Activated CD4-positive, alpha-beta T cell treated with anti-CD3 and anti-CD28 coated beads for 1 hour (primary cell): ENCODE results near the gene DPEP1.
"Not testable (repeated sequence)": the region's sequence is repeated elsewhere in the genome, so short reads cannot be mapped to it uniquely, and the experiment has no call there.

Source experiments
- DNase-seq: peaks from one replicate; pipeline ENCODE4 v3.0.0-alpha.2; 2020

Gene DPEP1

DNA sequence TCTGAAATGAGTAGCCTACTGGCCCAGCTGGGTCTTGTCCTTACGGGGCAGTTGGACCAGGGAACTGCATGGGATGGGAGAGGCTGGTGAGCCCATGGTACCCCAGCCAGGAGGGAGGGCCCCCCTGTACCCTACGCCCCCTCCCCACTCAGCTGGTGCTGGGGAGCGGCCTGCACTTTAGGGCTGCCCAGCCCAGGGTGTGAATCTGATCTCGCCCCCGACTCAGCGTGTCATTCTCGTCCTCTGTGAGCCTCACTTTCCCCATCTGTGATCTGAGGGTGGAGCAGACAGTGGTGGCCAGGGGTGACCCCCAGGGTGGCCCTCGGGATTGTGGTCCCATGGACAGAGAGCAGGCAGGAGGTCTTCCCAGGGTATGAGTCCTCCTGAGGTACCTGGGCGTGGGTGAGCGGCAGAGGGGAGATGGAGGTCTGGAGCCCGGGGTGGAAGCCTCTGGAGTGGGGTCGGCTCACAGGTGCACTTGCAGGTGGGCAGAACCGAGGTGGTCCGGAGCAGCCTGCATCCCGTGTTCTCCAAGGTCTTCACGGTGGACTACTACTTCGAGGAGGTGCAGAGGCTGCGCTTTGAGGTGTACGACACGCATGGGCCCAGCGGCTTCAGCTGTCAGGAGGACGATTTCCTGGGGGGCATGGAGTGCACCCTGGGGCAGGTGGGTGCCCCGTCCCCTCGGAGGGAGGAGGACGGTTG lies 36.2 kb upstream of the DPEP1 start:
- no peak for DNase-seq

DNA sequence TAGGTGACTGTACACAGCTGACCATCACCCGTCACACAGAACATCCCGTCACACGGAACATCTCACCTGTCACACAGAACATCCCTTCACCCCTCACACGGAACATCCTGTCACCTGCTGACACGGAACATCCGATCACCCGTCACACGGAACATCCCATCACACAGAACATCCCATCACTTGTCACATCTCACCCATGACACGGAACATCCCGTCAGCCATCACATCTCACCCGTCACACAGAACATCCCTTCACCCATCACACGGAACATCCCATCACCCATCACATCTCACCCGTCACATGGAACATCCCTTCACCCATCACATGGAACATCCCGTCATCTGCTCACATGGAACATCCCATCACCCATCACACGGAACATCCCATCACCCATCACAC lies 34.1 kb upstream of the DPEP1 start:
- DNase-seq, result no peak

DNA sequence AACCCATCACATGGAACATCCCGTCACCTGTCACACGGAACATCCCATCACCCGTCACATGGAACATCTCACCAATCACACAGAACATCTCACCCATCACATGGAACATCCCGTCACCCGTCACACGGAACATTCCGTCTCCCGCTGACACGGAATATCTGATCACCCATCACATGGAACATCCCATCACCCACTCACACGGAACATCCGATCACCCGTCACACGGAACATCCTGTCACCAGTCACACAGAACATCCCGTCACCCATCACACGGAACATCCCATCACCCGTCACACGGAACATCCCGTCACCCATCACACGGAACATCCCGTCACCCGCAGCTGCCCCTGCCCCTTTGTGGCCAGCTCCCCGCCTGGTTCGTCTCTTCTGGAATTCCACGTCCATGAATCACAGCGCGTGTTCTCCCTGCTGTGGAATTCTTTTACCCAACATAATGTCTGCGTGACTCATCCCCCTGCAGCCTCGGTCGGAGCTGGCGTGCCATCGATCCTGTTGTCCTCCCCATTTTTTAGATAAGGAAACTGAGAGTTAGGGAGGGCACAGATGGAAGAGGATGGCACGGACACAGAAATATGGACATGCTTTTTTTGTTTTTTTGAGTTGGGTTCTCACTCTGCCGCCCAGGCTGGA lies 32.3 kb upstream of the DPEP1 start:
- DNase-seq, result no peak

DNA sequence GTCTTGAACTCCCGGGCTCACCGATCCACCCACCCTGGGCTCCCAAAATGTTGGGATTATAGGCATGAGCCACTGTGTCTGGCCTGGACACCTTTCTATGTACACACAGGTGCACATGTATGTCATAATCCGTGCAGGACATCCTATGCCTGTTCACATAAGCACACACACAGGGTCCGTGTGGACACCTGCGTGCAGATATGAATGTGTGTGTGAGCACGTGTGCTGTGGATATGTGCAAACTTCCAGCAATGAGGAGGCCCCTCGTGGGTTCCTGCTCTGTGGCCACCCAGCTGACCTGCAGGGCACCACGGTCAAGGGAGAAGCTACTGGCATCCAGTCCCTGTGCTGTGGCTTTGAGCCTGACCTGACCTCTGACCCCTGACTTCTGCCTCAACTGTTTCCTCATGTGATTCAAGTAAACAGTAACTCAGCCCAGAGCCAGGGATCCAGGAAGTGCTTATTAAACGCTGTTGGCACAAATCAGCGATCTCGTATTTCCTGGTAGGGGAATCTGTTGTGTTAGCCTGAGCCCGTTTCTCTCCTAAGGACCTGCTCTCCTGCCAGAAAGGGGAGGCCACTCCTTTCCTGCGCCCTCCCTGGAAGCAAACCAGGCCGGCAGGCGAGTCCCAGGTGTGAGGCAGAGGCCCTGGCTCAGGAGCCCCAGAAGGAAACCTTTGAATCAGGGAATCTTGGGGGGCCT lies 31.4 kb upstream of the DPEP1 start:
- no peak for DNase-seq

DNA sequence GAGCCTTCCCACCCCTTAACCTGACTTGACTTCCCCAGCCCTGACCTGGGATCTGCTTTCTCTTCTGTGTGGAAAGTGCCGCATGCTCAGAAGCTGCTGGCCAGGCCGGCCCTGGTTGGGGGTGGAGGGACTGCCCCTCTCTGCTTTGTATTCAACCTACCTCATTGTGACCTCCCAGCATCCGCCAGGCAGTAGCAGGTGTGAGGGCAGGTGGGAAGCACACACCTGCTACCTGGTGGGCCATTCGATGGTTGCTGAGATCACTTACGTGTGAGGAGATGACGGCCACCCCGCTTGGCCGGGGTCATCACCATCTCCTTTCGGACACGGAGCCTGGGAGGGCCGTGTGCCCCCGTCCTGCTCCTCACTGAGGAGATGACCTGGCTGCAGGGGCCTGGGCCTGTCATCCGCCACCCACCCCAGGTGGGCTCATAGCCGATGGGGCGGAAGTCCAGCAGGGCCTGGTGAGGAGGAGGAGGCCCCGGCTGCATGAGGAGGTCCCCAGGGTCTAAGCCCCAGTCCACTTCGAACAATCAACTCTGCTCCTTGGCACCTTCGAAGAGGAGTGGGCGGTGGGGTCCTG lies 30.7 kb upstream of the DPEP1 start:
- no peak for DNase-seq

DNA sequence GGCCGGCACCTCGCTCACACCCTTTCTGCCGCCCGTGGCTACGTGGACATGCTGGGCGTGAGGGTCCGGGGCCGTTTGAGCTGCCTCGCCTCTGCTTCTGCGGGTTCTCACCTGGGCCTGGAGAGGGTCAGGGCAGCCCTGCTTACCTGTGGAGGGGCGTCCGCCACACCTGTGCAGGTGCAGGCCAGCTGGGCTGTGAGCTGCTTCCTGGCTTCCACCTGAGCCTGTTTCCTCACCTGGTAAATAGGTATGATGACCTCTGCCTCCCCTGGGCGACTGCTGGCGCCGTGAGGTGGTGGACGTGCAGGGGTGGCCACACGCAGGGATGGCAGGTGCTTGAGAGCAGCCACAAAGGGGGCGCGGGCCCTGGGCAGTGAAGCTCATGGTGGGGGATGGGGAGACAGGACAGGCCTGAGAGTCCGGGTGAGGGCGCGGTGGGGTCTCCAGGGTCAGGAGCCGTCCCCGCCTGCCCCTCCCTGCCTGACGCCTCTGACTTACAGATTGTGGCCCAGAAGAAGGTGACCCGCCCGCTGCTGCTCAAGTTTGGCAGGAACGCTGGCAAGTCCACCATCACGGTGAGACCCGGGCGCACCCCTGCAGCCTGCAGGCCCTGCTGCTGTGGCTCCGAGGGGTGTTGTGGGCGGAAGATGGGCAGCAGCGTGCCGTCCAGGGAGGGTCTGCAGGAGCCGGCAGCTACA lies 30.1 kb upstream of the DPEP1 start:
- DNase-seq, result no peak

DNA sequence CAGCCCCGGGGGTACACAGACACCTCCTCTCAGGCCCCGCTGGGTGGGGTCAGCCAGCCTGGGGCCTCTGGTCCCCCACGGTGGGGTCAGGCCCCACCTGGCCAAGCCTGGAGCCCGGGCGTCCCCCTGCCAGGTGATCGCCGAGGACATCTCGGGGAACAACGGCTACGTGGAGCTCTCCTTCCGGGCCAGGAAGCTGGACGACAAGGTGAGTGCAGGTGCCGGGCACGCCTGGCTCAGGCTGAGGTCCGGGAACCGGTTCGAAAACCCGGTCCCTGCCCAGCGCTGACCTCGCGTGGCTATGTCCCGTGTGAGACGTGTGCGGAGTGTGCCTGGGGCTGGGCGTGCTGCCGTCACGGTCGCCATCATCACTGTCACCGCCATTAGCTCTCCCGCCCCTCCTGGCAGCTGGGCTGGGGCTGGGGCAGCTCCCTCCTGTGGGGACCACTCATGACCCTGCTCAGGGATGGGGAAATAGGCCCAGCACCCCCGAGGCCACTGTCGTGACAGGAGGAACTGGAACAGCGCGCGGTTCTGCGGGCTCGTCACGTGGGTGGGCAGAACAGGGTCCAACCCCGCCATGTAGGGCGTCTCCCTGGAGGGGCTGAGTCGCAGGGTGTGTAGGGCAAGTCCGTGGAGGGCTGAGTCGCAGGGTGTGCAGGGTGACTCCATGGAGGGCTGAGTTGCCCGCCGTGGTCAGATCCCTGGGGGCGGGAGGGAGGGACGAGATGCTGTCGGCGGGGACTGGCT lies 29.4 kb upstream of the DPEP1 start:
- no peak for DNase-seq

DNA sequence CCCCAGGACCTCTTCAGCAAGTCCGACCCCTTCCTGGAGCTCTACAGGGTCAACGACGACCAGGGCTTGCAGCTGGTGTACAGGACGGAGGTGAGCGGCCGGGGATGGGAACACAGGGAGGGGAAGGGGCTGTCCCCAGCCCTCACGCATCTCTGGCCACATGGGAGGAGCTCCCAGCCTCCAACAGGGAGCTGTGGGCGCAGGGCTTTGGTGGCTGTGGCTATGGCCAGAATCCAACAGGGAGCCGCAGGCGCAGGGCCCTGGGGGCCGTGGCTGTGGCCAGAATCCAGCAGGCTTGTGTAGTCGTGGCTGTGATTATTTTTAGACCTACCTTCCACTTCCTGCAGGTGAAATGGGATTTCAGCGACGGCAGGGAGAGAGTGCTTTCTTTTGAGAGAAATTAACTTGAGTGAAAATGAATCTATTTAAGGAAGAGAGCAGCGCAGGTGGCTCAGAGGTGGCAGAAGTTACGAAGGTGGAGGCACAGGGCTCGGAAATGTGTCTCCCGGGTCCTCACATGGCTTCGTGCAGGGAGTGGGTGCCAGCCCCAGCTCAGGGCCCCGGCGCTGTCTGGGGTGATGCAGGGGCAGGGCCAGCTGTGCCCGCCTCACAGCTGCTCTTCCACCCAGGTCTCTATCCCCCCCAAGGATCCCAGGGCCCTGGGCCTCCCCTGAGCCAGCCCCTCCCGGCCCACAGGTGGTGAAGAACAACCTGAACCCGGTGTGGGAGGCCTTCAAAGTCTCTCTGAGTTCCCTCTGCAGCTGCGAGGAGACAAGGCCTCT lies 28.5 kb upstream of the DPEP1 start:
- no peak for DNase-seq

DNA sequence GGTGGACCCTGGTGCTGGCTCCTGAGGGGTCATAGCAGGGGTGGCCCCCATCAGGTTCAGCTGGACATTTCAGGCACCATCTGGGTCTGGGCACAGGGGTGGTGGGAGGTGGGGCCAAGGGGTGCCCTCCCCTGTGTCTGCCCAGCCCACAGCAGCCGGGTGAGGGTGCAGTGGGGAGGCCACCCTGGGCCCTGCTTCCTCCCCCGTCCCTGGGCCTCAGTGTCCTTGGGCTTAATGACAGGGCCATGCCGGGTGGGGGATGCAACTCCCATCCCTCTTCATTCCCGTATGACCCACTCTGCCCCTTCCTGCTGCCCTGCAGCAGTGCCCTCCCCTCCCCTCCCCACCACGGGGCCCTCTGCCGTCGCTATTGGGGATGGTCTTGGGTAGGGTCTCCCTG lies 27.2 kb upstream of the DPEP1 start:
- DNase-seq, result no peak

DNA sequence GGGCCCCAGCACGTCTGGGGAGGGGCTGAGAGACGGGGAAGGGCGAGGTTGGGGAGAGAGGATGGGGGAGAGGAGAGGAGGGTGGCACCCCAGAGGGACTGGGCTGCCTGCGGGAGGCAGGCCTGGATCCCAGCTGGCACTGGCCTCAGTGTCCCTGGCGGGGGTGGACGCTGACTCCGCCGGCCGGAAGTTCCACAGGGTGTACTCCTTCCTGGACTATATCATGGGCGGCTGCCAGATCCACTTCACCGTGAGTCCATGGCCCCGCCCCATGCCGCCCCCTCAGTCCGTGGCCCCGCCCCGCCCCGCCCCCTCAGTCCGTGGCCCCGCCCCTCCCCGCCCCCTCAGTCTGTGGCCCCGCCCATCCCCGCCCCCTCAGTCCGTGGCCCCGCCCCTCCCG lies 26.6 kb upstream of the DPEP1 start:
- no peak for DNase-seq

DNA sequence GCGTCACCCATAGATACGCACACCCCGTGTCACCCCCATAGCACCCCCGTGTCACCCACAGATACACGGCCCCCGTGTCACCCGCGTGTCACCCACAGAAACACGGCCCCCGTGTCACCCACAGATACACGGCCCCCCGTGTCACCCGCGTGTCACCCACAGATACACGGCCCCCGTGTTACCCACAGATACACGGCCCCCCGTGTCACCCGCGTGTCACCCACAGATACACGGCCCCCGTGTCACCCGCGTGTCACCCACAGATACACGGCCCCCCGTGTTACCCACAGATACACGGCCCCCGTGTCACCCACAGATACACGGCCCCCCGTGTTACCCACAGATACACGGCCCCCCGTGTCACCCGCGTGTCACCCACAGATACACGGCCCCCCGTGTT lies 25.8 kb upstream of the DPEP1 start:
- not testable (repeated sequence) for DNase-seq

DNA sequence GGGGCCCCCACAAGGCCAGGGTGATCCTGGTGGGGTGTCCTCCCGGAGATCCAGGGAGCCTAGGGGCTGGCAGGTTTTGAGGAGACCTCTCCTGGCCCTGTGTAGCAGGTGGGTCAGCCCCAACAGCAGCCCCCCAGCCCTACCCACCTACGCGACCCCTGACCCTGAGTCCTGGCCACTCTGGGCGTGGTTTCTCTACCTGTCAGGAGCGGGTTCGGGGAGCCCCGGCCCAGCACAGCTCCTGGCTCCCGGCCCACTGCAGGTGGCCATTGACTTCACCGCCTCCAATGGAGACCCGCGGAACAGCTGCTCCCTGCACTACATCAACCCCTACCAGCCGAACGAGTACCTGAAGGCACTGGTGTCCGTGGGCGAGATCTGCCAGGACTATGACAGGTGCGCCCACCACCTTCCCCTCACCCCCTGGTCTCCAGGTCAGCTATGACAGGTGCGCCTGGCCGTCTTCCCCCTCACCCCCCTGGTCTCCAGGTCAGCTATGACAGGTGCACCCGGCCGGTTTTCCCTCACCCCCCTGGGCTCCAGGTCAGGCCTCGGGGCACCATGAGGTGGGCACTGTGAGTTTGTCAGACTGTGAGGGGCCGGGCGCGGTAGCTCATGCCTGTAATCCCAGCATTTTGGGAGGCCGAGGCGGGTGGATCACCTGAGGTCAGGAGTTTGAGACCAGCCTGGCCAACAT lies 24.9 kb upstream of the DPEP1 start:
- no peak for DNase-seq

DNA sequence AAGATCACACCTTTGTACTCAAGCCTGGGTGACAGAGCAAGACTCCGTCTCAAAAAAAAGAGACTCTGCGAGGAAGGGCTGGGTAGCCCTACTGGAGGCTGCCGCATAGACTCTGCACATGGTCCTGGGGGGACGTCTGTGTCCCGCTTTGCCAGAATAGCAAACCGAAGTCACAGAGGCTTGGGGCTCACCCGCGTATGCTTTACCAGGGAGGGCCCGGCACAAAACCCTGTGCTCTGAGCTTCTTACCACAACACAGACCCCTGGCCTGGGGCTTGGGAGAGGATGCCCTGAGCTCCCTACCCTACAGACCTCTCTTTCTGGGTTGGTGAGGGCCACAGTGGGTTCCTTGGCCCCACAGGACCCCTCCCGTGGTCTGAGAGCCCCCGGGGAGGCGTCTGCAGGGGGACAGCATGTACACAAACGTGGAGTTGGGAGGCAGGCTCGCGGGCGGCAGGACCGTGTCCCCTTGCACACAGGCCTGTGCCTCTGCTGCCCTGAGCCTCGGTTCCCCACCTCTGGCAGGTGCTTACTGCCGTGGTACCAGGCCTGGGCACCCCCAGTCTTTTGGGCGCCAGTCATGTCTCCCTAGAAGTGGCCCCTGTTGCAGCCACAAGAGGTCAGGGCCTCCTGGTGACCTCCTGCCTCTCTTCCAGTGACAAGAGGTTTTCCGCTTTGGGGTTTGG lies 24.1 kb upstream of the DPEP1 start:
- no peak for DNase-seq

DNA sequence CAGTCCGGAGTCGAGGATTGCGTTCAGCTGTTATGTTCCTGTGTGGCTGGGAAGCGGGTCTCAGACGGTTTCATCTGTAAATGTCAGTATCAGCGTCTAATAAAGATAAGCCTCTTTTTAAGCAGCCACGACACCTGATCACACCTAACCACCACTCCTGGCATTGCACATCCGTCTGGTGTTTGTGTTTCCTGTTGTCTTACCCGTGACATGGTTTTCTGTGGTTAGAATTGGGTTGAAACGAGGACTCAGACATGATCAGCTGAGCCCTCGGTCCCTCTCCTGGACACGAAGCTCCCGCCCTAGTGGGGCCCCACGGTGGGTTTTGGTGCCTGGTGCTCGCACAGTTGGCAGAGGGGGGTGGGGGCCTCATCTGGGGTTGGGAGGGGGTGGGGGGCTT lies 19.6 kb upstream of the DPEP1 start:
- DNase-seq, result no peak

DNA sequence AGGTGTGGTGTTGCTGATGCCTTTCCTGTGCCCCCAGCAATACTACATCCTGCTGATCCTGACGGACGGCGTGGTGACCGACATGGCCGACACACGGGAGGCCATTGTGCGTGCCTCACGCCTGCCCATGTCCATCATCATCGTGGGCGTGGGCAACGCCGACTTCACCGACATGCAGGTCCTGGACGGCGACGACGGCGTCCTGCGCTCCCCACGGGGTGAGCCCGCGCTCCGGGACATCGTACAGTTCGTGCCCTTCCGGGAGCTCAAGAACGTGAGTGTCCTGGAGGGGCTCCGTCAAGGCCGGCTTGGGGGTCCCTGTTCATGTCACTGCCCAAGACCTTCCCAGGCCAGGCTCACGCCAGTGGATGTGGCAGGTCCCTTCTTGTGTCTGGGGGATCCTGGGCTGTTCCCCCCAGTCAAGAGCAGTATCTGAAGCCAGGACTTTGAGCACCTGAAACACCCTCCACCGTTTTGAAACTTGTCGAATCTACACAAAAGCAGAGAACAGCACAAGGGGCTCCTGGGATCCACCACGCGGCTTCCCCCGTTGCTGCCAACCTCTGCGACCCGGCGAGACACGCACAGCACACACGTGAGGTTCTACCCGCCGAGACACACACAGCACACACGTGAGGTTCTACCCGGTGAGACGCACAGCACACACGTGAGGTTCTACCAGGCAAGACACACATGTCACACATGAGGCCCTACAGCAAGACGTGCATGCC lies 17.9 kb upstream of the DPEP1 start:
- no peak for DNase-seq

DNA sequence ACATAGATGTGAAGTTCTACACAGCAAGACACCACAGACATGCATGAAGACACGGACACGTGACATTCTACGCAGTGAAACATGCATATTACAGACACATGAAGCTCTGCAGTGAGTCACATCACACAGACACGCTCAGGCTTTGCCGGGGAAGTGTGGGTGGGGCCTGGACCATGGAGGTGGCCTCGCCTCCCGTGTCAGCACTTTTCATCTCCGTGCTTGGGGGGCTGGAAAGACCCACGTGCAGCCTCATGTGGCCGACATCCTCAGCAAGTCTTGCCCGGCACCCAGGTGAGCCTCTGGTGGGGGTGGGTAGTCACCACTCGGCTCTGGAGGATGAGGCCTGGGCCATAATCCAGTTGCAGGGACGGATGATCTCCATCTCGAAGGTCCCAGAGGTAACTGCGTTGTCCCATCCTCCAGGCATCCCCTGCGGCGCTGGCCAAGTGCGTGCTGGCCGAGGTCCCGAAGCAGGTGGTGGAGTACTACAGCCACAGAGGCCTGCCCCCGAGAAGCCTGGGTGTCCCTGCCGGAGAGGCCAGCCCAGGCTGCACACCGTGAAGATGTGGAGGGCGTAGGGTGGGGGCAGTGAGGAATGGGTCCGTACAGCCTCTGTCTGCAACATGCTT lies 17.3 kb upstream of the DPEP1 start:
- DNase-seq, result no peak

DNA sequence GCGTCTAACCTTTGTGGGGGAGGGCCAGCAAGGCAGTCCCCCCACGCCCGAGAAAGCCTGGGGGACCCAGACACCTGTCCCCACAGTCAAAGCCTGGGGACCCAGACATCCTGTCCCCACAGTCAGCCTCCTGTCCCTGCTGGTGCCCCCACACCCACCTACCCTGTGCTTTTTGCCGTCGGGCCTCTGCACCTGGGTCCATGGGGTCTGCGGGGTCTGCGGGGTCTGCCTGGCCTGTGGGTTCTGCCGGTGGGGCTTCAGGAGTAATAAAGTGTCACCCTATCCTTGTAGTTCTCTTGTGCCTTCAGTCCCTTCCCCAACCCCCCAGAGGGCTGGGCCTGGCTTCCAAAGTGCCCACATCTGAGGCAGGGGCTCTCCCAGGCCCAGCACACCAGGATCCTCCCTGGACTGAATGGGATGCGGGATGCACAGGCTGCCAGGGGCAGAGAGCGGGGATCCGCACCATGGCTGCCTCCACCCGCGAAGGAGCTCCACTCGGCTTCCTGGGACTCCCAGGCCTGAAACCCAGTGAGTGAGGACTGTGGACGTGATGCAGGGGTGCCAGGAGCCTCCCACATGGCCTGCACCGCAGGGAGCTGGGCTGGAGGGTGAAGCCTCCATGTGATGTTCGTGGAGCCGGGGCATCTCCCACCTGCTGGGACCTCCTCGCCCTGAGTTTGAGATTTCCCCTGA lies 16.3 kb upstream of the DPEP1 start:
- no peak for DNase-seq

DNA sequence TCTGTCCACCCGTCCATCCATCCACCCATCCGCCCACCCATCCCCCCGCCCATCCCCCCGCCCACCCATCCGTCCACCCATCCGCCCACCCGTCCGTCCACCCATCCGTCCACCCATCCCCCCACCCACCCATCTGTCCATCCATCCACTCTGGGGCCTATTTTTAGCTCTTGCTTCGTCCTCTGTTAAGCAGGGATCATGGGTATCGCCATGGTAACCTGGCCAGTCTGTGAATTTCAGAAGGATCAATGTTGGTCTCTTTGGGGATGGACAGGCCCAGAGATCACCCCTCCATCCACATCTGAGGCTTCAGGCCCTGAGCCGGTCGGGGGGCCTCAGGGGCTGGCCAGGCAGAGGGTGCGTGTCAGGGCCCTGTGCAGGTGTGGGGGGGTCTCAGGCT lies 15.2 kb upstream of the DPEP1 start:
- no peak for DNase-seq

DNA sequence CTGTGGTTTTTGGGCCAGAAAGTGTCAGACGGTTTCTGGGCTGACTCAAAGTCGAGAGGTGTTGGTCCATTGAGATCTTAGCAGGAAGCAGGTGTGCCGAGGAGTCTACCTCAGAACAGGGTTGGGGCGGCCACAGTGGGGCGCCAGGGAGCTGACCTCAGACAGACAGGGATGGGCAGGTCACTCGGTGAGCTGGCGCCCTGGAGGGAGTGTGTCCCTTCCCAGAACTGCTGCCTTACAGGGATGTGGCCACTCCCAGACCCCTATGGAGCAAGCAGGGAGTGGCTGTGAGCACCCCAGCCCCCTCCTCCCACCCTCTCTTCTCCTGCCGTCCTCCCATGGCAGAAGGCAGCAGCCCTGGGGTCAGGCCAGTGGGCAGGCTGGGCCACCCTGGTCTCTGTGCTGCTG lies 14.0 kb upstream of the DPEP1 start:
- DNase-seq, result no peak
